HCT116 (cell line): ENCODE results near the gene TTLL5. TPM values are rescaled to one million over a fixed set of nuclear protein-coding genes. Genes with fewer than 3 reads are reported as not detected.

ENCODE experiments used
- ATAC-seq: fragments of 200-7000 bp; cut with Tn5 transposase; 2 replicates; pipeline ENCODE4 v1.9.1; 2020; ENCODE audit warnings: mild to moderate bottlenecking, moderate library complexity
- BruUV-seq: library from RNA; stranded (reverse); fragments of 400-500 nt; replicated peaks from 2 replicates; lab custom pipeline; 2021; lab: Mats Ljungman, UMichigan
- CTCF ChIA-PET: fragments of 300-600 bp; sonication (Branson Sonifier 250); formaldehyde crosslinking; loops from one replicate; lab custom pipeline; 2021; ENCODE audit warnings: antibody characterized with exemption; lab: Charles Lee
- POLR2A ChIA-PET: fragments of 300-600, 350-600 bp; sonication (Branson Sonifier 250); formaldehyde crosslinking; loops from one replicate; lab custom pipeline; 2021; ENCODE audit warnings: antibody characterized with exemption; lab: Charles Lee
- RAD21 ChIA-PET, 2 experiments: fragments of 300-600 bp; sonication (Branson Sonifier 250); formaldehyde crosslinking; loops; one replicate each; lab custom pipeline; 2023; ENCODE audit warnings: low total read pairs in 2 of 2; ENCODE audit not compliant: uncharacterized antibody in 2 of 2, unreplicated experiment in 2 of 2, low non-redundant PET in 1 of 2; lab: Charles Lee
- DNase-seq: peaks from one replicate; pipeline ENCODE4 v3.0.0-alpha.2; 2010; ENCODE audit warnings: low read depth, low spot score
- H2AFZ ChIP-seq: fragments of 200-600 bp; shearing (Covaris generic), sonication (generic); 2 replicates; pipeline ENCODE4 v1.6.1; 2017; ENCODE audit warnings: low read depth, mixed run types, mixed read lengths, antibody characterized with exemption, low read length; ENCODE audit not compliant: poor library complexity, severe bottlenecking
- H3K27ac ChIP-seq: 2 replicates; pipeline ENCODE4 v1.5.1; 2012; ENCODE audit warnings: low read depth, low read length
- H3K27me3 ChIP-seq: fragments of 200-600 bp; sonication (generic); 2 replicates; pipeline ENCODE4 v1.6.1; 2016; ENCODE audit warnings: mixed run types, low read length, mixed read lengths; ENCODE audit not compliant: insufficient read depth
- H3K36me3 ChIP-seq, 2 experiments: fragments of 200-500 bp in 1 of 2; fragments of 200-600 bp in 1 of 2; sonication (Bioruptor generic) in 1 of 2; sonication (generic) in 1 of 2; 2 replicates each; pipeline versions ENCODE4 v1.5.1 to v1.6.1; 2014 to 2016; ENCODE audit warnings: low read length in 2 of 2, inconsistent platforms in 1 of 2, mixed read lengths in 1 of 2, mixed run types in 1 of 2; ENCODE audit not compliant: insufficient read depth in 2 of 2, control insufficient read depth in 1 of 2
- H3K4me1 ChIP-seq, 2 experiments: fragments of 200-600 bp in 1 of 2; sonication (generic) in 1 of 2; 2 replicates each; pipeline versions ENCODE4 v1.5.1 to v1.6.1; 2012 to 2017; ENCODE audit warnings: low read length in 2 of 2, inconsistent platforms in 1 of 2, mild to moderate bottlenecking in 1 of 2, mixed read lengths in 1 of 2, mixed run types in 1 of 2, moderate library complexity in 1 of 2; ENCODE audit not compliant: insufficient read depth in 2 of 2, control insufficient read depth in 1 of 2
- H3K4me2 ChIP-seq: fragments of 200-600 bp; sonication (generic); 2 replicates; pipeline ENCODE4 v1.6.1; 2017; ENCODE audit warnings: mixed run types, low read length, mixed read lengths
- H3K4me3 ChIP-seq, 2 experiments: fragments of 200-600 bp in 1 of 2; sonication (generic) in 1 of 2; replicated peaks in 1 of 2; 2 replicates each; pipeline ENCODE4 v1.5.1; 2011 to 2016; ENCODE audit warnings: low read length in 2 of 2, control low read depth in 1 of 2, low read depth in 1 of 2, mild to moderate bottlenecking in 1 of 2, mixed read lengths in 1 of 2, mixed run types in 1 of 2
- H3K79me2 ChIP-seq: fragments of 200-600 bp; sonication (generic); 2 replicates; pipeline ENCODE4 v1.6.1; 2017; ENCODE audit warnings: mild to moderate bottlenecking, mixed run types, low read length, moderate library complexity, mixed read lengths; ENCODE audit not compliant: insufficient read depth
- H3K9ac ChIP-seq: fragments of 200-600 bp; sonication (generic); 2 replicates; pipeline ENCODE4 v1.6.1; 2016; ENCODE audit warnings: low read length, mixed read lengths
- H3K9me2 ChIP-seq: fragments of 200-600 bp; sonication (generic), shearing (Covaris generic); 2 replicates; pipeline ENCODE4 v1.6.1; 2017; ENCODE audit warnings: mixed run types, mild to moderate bottlenecking, moderate library complexity; ENCODE audit not compliant: insufficient read depth
- H3K9me3 ChIP-seq, 2 experiments: fragments of 200-500 bp in 1 of 2; fragments of 200-600 bp in 1 of 2; sonication (Bioruptor generic) in 1 of 2; sonication (generic) in 1 of 2; 2 replicates each; pipeline ENCODE4 v1.6.1; 2014 to 2017; ENCODE audit warnings: low read length in 2 of 2, mixed read lengths in 2 of 2, inconsistent platforms in 1 of 2, low read depth in 1 of 2, mild to moderate bottlenecking in 1 of 2, mixed run types in 1 of 2, moderate library complexity in 1 of 2; ENCODE audit not compliant: control insufficient read depth in 1 of 2, insufficient read depth in 1 of 2
- H4K20me1 ChIP-seq: fragments of 200-600 bp; sonication (generic), shearing (Covaris generic); 2 replicates; pipeline ENCODE4 v1.6.1; 2017; ENCODE audit warnings: mixed run types, mild to moderate bottlenecking, moderate library complexity; ENCODE audit not compliant: insufficient read depth
- ATF3 ChIP-seq: IDR thresholded peaks from 2 replicates; pipeline ENCODE4 v1.6.1; 2012
- CBX3 ChIP-seq: IDR thresholded peaks from 2 replicates; pipeline ENCODE4 v1.6.1; 2012; ENCODE audit warnings: low read depth
- CTCF ChIP-seq, 3 experiments: fragments of 200-600 bp in 1 of 3; sonication (generic) in 1 of 3; IDR thresholded peaks in 2 of 3; conservative IDR thresholded peaks in 1 of 3; 2 replicates each; pipeline ENCODE4 v1.5.1; 2012 to 2017; ENCODE audit warnings: low read depth in 2 of 3, low read length in 2 of 3, antibody characterized with exemption in 1 of 3, borderline replicate concordance in 1 of 3, control low read depth in 1 of 3, mild to moderate bottlenecking in 1 of 3, mixed read lengths in 1 of 3, mixed run types in 1 of 3, moderate library complexity in 1 of 3; ENCODE audit not compliant: insufficient read depth in 1 of 3
- EGR1 ChIP-seq: IDR thresholded peaks from 2 replicates; pipeline ENCODE4 v1.6.1; 2012; ENCODE audit warnings: low read depth
- ELF1 ChIP-seq: IDR thresholded peaks from 2 replicates; pipeline ENCODE4 v1.6.1; 2012; ENCODE audit warnings: low read depth, borderline replicate concordance
- EZH2 ChIP-seq: fragments of 200-600 bp; sonication (generic); IDR thresholded peaks from 2 replicates; pipeline ENCODE4 v1.6.1; 2017; ENCODE audit warnings: antibody characterized with exemption, mixed run types
- EZH2phosphoT487 ChIP-seq: fragments of 200-600 bp; IDR thresholded peaks from 2 replicates; pipeline ENCODE4 v1.6.1; 2018; ENCODE audit warnings: antibody characterized with exemption, borderline replicate concordance
- FOSL1 ChIP-seq: IDR thresholded peaks from 2 replicates; pipeline ENCODE4 v1.6.1; 2012; ENCODE audit warnings: low read depth
- MAX ChIP-seq: IDR thresholded peaks from 2 replicates; pipeline ENCODE4 v1.6.1; 2012
- POLR2A ChIP-seq: IDR thresholded peaks from 2 replicates; pipeline ENCODE4 v1.7.0; 2011; ENCODE audit warnings: borderline replicate concordance; ENCODE audit not compliant: insufficient read depth, insufficient read length; ENCODE audit errors: extremely low read depth
- POLR2AphosphoS5 ChIP-seq: IDR thresholded peaks from 2 replicates; pipeline ENCODE4 v1.6.1; 2011; ENCODE audit warnings: mild to moderate bottlenecking, low read depth, low read length, moderate library complexity
- RAD21 ChIP-seq: IDR thresholded peaks from 2 replicates; pipeline ENCODE4 v1.6.1; 2012; ENCODE audit warnings: low read depth, mild to moderate bottlenecking
- REST ChIP-seq: IDR thresholded peaks from 2 replicates; pipeline ENCODE4 v1.6.1; 2012; ENCODE audit warnings: low read depth
- SIN3A ChIP-seq: IDR thresholded peaks from 2 replicates; pipeline ENCODE4 v1.6.1; 2012; ENCODE audit warnings: low read depth
- SP1 ChIP-seq: IDR thresholded peaks from 2 replicates; pipeline ENCODE4 v1.6.1; 2012; ENCODE audit warnings: low read depth
- SRF ChIP-seq: IDR thresholded peaks from 2 replicates; pipeline ENCODE4 v1.6.1; 2012; ENCODE audit warnings: low read depth
- TCF7L2 ChIP-seq: IDR thresholded peaks from 2 replicates; pipeline ENCODE4 v1.7.0; 2011; ENCODE audit warnings: borderline replicate concordance, inconsistent platforms; ENCODE audit not compliant: insufficient read depth, insufficient read length; ENCODE audit errors: extremely low read depth
- YY1 ChIP-seq: IDR thresholded peaks from 2 replicates; pipeline ENCODE4 v1.6.1; 2011; ENCODE audit warnings: low read length, low read depth, moderate library complexity, mild to moderate bottlenecking; ENCODE audit not compliant: insufficient replicate concordance; ENCODE audit errors: extremely low read depth
- ZNF274 ChIP-seq: fragments of 200-500 bp; sonication (Bioruptor generic); IDR thresholded peaks from 2 replicates; pipeline ENCODE4 v1.6.1; 2014; ENCODE audit warnings: mild to moderate bottlenecking, low read depth, low read length, inconsistent platforms
- intact Hi-C: fragments of 100-400 bp; cut with micrococcal nuclease; formaldehyde crosslinking; loops from 2 replicates; pipeline ENCODE4 v1.10.0; 2022
- total RNA-seq: library from RNA; stranded (reverse); gene quantifications from one replicate; pipeline ENCODE4 v1.2.1, GENCODE V29; 2021; ENCODE audit not compliant: unreplicated experiment

The TTLL5 gene
- total RNA-seq, 1 experiment from 2014 or later, result 26.2 TPM

- no peak for TF ChIP-seq SP1
- no peak for TF ChIP-seq SIN3A
- no peak for TF ChIP-seq ATF3
- TF ChIP-seq REST, result no peak
- no peak for TF ChIP-seq ELF1
- no peak for TF ChIP-seq EGR1
- no peak for TF ChIP-seq YY1
- no peak for TF ChIP-seq RAD21
- TF ChIP-seq CBX3, result no peak
- TF ChIP-seq FOSL1, result no peak
- no peak for TF ChIP-seq TCF7L2
- TF ChIP-seq ZNF274, result no peak
- TF ChIP-seq MAX, result no peak
- no peak for TF ChIP-seq CTCF (IDR thresholded peaks at IDR 0.05 in 2 of 3, conservative IDR thresholded peaks at IDR 0.05 in 1 of 3; ENCODE audit: borderline replicate concordance in 1 of 3, insufficient read depth in 1 of 3, low read depth in 2 of 3, low read length in 2 of 3)
- no peak for TF ChIP-seq POLR2AphosphoS5
- TF ChIP-seq SRF, result no peak
- no peak for TF ChIP-seq POLR2A
- no peak for TF ChIP-seq EZH2
- no peak for TF ChIP-seq EZH2phosphoT487
- Histone ChIP-seq H3K79me2 (no peaks in the 10 kb centered on the region), H3K4me3 (no peak overlapping the region), H3K9me2 (no peaks in the 10 kb centered on the region), H3K9ac (no peak overlapping the region), H4K20me1 (no peaks in the 10 kb centered on the region), H3K36me3 (no peaks in the 10 kb centered on the region), H3K27ac (no peak overlapping the region), H3K9me3 (no peaks in the 10 kb centered on the region), H2AFZ (no peak overlapping the region), H3K4me2 (no peak overlapping the region), H3K27me3 (no peaks in the 10 kb centered on the region), H3K4me1 (no peaks in the 10 kb centered on the region)
- BruUV-seq, result no TSS peak
- ATAC-seq (no peak), DNase-seq (no peak)
- intact Hi-C loops, result no loop called here
- CTCF ChIA-PET, result no interaction called here
- POLR2A ChIA-PET, result no interaction called here
- RAD21 ChIA-PET, result no interaction called here
These were observed 190.5 kb downstream of the TTLL5 start for GRCh38 chr14:75851574-75851866.
